A172 (cell line): ENCODE measurements around the gene MAPK8. TPM values are rescaled to one million over a fixed set of nuclear protein-coding genes. Genes with fewer than 3 reads are reported as not detected.

Source experiments
- DNase-seq: peaks from one replicate; pipeline ENCODE4 v3.0.0-alpha.2; 2015; ENCODE audit warnings: low spot score
- total RNA-seq: library from RNA; depleted of rRNA; stranded (reverse); fragments of >200 nt; shearing (Covaris generic); gene quantifications from 2 replicates; pipeline ENCODE4 v1.2.3, GENCODE V29; 2014

MAPK8 gene
- total RNA-seq, 1 experiment from 2014 or later = 43.6 TPM

GRCh38 chr10:48448796-48449195 is 142.3 kb downstream of the MAPK8 start:
- DNase-seq = peak; percentile 60

- DNase-seq = no peak
Measured at GRCh38 chr10:48449501-48450232, 143.2 kb downstream of the MAPK8 start.

GRCh38 chr10:48450233-48450740 is 143.8 kb downstream of the MAPK8 start:
- DNase-seq = no peak

GRCh38 chr10:48450741-48451466 is 144.4 kb downstream of the MAPK8 start:
- no peak for DNase-seq

DNA sequence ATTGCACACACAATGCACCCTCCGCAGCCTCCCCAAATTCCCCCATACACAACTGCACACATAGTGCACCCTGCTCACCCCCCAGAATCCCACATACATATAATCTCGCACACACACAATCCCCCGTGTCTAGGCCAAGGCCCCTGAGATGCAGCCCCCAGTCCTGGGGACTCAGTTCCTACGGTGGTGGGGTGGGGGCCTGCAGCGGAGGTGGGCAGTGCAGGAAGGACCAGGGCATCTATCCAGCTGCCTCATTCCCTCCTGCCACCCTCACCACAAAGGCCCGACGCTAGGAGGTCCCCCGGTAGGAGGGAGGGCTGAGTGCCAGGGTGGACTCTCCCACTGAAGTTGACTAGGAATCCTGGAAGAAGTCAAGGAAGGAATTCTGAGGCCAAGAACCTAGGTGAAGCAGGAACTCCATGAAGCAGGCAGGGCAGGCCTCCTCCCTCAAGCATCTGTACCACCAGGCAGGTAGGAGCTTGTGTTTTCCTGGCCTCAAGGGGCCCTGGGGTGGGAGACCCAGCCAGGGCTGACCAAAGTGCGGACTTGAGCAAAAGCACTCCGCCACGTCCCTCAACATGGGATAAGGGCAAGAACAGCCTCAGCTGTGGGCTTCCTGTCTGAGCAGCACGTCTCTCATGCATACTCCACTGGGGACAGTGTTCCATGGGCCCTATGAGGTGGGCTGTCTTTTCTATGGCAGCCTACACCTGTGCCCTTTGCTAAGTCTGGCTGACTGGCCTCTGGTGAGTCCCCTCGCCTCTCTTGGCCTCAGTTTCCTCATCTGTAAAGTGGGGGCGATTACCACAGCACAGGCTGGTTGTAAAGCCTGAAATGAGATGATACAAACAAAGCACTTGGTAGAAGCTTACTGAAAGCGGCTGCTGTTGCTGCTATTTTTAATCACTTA is 145.7 kb downstream of the MAPK8 start:
- DNase-seq = no peak

DNA sequence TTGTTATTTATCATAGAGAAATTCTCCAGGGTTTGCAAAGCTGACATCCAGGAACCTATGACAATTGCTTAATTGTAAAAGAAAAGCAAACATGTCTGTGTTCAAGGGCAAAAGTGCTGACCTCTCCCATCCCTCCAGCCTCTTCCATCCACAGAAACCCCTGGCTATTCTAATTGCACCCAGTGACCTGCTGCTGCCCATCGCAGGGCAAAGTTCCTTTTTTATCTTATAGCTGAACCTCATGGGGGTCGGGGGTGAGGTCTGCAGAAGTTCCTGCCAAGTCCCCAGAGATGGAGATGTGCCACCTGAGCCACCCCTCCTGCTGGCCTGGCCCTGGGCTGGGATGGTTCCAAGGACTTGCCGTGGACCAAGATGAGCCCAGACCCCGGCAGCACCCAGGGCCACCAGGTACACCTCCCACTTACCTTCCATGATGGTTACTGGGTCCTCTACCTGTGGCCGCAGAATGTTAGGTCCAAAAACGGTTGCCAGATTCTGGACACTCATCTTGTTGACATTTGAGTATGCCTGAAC is 146.5 kb downstream of the MAPK8 start:
- DNase-seq = no peak

DNA sequence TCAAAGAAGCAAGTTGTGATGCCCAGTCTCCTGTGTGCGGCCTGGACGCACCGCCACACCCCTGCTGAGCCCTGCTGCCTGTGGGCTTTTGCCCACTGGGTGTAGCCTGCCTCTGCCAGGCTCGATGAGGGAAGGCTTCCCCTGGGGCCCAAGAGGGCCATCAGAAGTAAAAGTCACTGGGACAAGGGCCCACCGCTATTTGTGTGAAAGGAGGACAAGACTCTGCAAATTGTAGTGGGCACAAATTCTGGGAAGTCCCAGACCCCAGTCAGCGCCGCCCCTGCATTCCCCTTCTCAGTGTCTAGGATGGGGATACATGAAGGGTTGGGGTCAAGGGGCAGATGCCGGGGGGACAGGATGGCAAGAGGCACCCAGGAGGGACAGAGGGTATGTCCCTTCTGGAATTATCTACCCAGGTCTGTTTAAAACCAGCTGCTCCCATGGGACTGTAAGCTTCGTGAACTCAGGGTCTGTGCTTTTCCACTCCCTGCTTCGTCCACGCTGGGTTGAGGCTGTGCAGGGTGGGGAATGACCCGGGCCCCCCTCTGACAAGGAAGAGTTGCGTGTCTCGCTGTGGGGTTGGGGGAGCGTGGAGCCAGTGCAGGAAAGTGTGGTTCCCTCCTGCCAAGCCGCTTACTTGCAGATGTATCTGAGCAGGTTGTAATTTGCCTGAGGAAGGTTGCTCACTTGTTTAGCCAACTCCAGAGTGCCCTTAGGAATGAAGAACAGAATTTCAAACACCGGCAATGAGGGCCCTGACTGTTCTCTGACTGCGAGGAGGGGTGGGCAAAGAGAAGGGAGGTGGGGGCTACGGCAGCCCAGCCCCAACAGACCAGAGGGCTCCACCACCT is 147.2 kb downstream of the MAPK8 start:
- no peak for DNase-seq

DNA sequence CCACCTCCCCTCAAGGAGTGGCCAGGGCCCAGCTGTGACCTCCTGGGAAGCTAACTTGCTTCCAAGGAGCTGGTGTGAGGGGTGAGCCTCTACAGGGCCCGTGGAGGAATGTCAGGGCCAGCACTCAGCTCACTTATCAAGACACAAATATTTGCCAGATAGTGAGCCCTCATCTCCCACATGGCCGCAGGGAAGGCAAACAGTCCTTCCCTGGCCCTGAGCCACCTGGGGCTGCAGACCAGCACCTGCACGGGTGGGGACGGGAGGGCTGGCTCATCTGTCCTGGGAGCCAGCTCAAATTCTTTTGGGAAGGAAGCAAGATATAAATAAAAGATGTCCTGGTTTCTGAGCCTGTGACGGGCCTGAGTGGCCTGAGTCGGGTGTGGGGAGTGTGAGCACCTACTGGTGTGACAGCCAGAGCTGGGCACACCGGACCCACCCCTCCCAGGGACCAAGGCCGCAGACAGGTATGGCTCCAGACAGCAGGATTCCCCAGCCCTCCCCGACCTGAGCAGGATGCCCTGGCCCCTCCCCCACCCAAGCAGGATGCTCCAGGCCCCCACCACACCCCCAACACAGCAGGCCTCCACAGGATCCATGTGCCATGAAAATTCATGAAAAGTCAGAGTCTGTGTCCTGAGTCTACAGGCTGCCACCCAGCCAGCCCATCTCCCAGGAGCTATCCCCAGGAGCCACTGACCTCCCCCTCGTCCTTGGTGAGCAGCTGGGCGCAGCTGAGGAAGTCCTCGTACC is 148.0 kb downstream of the MAPK8 start:
- no peak for DNase-seq

- no peak for DNase-seq
Measured at GRCh38 chr10:48455055-48455391, 148.5 kb downstream of the MAPK8 start.

DNA sequence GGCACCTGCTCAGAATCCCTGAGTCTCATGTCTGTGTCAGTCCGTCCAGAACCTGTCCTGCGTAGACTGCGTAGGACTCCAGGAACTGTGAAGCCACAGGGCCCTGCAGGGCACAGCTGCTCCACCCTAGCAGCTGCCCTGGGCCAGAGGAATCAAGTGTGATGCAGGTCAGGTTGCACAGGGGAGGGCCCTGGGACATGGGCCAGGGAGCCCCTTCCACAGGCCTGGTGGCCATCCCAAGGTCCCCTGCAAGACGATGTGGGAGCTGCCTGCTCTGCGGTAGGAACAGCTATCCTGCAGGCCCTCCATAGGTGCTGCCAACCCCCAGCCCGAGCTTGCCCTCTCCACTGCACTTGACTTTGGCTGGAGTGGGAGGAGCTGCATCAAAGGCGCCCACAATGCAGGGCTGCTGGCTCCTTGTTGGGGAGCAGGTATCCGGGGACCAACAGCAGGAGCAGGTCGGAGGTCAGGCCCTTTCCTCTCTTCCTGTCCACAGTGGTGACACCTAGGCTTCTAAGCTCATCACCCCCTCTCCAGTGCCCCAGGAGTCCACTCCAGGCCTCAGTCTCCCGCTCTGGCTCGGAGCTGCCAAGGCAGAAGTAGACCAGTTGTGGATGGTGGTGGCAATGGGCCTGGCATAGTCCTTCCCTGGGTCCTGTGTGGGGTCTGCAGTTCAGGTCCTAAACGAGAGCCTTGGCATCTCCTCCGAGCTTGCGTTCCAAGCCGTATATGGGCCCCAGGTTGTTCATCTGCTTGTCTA is 149.1 kb downstream of the MAPK8 start:
- no peak for DNase-seq

GRCh38 chr10:48456361-48456804 is 149.9 kb downstream of the MAPK8 start:
- DNase-seq = no peak

DNA sequence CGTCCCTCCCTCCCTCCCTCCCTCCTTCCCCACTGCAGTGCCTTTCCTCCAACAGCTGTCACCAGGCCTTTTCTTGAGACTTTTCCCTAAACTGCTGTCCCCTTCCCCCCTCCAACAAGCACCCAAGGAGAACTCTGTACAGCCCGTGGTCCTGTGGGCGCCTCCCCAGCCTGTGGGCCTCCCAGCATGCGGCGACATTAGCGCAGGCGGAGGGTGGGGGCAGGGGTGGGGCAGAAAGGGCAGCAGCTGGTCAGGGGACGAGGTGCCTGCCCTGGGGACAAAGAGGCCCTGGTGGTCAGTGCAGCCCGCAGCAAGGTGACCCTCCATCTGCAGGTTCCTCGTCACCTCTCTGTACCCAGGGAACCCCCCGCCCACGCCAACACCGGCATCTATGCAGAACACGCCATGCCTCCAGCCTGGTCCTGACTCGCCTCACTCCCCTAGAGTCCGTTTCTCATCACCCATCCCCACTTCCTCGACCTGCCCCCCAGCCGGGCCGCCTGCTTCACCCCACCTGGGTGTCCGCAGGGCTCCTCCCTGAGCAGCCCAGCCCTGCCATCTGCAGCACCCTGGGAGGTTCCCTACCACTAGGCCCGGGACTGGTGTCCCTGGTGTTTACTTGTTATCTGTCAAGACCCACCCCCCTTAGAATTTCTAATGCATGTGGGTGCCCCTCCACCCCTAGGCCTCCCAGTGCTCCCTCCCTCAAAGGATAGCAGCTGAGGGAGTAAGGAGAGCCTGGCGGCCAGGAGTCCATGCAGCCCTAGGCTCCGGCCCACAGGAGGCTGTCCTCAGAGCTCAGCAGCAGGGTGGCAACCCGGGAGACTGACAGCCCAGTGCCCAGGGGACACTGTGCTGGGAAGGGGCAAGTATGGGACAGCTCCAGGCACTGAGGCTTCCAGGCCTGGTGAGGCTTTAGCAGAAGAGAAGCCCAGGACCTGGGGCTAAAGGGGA is 150.6 kb downstream of the MAPK8 start:
- DNase-seq = no peak

DNA sequence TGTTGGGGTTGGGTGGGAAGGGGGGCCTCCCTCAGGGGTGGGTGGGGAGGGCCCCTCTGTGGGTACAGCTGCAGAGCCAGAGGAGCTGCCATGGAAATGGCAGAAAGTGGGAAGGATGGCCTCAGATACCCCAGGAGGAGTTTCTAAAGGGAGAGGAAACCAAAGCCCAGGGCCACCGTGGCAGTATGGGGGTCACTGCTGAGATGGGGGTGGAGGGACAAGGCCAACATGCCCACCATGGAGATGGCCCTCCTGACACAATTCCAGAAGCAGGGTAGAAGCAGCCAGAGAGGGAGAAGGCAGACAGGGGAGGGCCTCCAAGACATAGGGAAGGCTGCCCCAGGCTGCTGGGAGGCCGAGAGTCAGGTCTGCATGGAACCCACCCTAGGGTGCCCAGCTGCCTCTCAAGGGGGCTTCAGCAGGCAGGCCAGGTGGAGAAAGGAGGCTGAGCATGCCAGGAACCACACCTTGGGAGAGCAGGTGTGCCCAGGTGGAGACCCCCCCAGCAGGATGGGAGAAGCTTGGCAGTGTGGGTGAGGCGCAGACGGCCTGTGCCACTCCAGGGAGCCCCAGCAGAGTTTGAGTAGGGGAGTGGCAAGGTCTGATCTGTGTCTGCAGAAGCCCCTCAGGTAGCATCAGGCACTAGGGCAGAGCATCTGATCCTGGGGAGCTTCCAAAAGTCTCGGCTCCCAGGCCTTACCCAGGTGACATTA is 151.6 kb downstream of the MAPK8 start:
- no peak for DNase-seq

GRCh38 chr10:48458662-48459048 is 152.2 kb downstream of the MAPK8 start:
- DNase-seq = no peak

DNA sequence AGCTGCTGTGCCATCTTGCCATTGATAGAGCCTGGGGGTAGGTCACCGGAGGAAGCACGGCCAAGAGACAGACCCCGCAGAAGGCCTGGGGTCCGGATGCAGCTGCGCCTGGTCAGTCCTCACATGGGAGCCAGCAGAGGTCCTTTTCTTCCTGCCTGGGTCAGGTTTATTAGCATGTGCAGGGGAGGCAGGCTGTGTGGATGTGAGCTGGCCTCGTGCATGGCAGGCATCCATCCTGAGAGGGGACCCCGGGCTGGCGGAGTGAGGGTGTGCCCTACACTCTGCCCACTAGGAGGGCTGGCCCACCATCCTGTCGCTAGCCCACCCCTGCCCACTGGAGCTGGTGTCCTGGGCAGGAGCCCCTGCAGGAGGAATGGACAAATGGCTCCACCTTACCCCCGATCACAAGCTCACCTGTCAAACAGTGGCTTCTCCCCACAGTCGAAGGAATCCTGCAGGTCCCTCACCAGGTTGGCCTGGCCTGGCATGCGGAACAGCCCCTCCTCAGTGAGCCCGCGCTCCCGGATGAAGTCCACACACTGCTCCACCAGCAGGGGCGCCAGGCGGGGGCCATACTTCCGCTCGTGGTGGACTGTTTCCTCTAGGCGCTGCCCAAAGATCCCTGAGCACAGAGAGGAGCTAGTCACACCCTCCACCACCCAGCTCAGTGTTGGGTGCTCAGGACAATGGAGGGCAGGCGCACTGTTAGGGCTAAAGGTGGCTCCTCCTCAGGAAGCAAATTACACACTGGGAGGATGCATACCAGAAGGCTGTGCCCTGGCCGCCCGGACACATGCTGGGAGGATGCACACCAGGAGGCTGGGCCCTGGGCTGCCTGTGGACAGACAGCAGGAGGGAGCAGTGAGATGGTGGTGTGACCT is 153.0 kb downstream of the MAPK8 start:
- no peak for DNase-seq

DNA sequence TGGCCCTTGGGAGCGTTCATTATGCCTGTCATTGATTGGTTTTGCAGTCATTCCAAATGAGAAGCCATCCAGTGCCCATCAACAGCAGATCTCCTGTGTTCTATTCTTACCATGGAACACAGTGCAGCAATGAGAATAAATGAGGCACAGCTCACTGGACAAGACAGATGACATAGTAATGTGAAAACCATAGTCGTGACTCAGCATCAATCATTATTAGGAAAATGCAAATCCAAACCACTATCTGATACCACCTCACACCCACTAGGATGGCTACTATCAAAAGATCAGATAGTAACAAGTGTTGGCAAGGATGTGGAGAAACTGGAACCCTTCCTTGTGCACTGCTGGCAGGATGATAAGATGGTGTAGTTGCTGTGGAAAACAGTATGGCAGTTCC is 153.7 kb downstream of the MAPK8 start:
- DNase-seq = no peak
